Measurements from ENCODE around the gene POU3F2.
A peak's percentile ranks its signal among the peaks of the same experiment; 100 is the strongest.

POU3F2 gene

GRCh38 chr6:98844244-98845210 is 10.2 kb downstream of the POU3F2 start:
- no peak for DNase-seq

- peak; percentile 72 for DNase-seq
These were observed 11.0 kb downstream of the POU3F2 start for GRCh38 chr6:98845211-98846020.

- DNase-seq, result no peak
These were observed 11.6 kb downstream of the POU3F2 start for GRCh38 chr6:98846021-98846380.

GRCh38 chr6:98847416-98847778 is 13.0 kb downstream of the POU3F2 start:
- no peak for DNase-seq

- DNase-seq, result no peak
These were observed 13.6 kb downstream of the POU3F2 start for GRCh38 chr6:98847779-98848538.

- no peak for DNase-seq
These were observed 14.3 kb downstream of the POU3F2 start for GRCh38 chr6:98848539-98849242.

GRCh38 chr6:98864497-98864896 is 30.1 kb downstream of the POU3F2 start:
- DNase-seq, result no peak

- no peak for DNase-seq
These were observed 36.7 kb downstream of the POU3F2 start for GRCh38 chr6:98871057-98871456.

- no peak for DNase-seq
These were observed 37.4 kb downstream of the POU3F2 start for GRCh38 chr6:98871821-98872220.

- DNase-seq, result no peak
These were observed 41.0 kb downstream of the POU3F2 start for GRCh38 chr6:98875375-98875774.

GRCh38 chr6:98877250-98877649 is 42.9 kb downstream of the POU3F2 start:
- no peak for DNase-seq

- DNase-seq, result peak; percentile 52
These were observed 46.1 kb downstream of the POU3F2 start for GRCh38 chr6:98880486-98880885.

- DNase-seq, result no peak
These were observed 51.0 kb downstream of the POU3F2 start for GRCh38 chr6:98885330-98885729.

GRCh38 chr6:98887650-98888049 is 53.3 kb downstream of the POU3F2 start:
- DNase-seq, result no peak
